ENCODE measurements around the gene TSEN34.
"Not testable (repeated sequence)": the region's sequence is repeated elsewhere in the genome, so short reads cannot be mapped to it uniquely, and the experiment has no call there.

The TSEN34 gene

GRCh38 chr19:54188215-54188871 lies 2.8 kb upstream of the TSEN34 start:
- DNase-seq (ENCODE audit: low read depth) = no peak

- no peak for DNase-seq (ENCODE audit: low read depth)
Measured at GRCh38 chr19:54189145-54189734, 1.9 kb upstream of the TSEN34 start, which contains the start of gene MBOAT7. TSS of gene MBOAT7 (minus strand) at chr19:54189580. CDS start at chr19:54188508, 1,072 bp downstream.

GRCh38 chr19:54189735-54190502 lies 1.2 kb upstream of the TSEN34 start:
- peak; percentile 100 for DNase-seq (ENCODE audit: low read depth)

GRCh38 chr19:54190503-54191010 lies 551 bp upstream of the TSEN34 start:
- peak; percentile 100 for DNase-seq (ENCODE audit: low read depth)

GRCh38 chr19:54191811-54192453 lies 824 bp downstream of the TSEN34 start:
- DNase-seq (ENCODE audit: low read depth) = no peak

- DNase-seq (ENCODE audit: low read depth) = no peak
Measured at GRCh38 chr19:54193011-54193410, 1.9 kb downstream of the TSEN34 start.

GRCh38 chr19:54194463-54194862 lies 3.4 kb downstream of the TSEN34 start:
- not testable (repeated sequence) for DNase-seq (ENCODE audit: low read depth)

GRCh38 chr19:54196536-54196935 lies 5.4 kb downstream of the TSEN34 start:
- no peak for DNase-seq (ENCODE audit: low read depth)

GRCh38 chr19:54197121-54197520 lies 6.0 kb downstream of the TSEN34 start:
- DNase-seq (ENCODE audit: low read depth) = no peak

GRCh38 chr19:54199401-54199800 lies 8.3 kb downstream of the TSEN34 start:
- DNase-seq (ENCODE audit: low read depth) = no peak

- DNase-seq (ENCODE audit: low read depth) = no peak
Measured at GRCh38 chr19:54201172-54201701, 10.1 kb downstream of the TSEN34 start.

GRCh38 chr19:54201980-54202379 lies 10.9 kb downstream of the TSEN34 start:
- DNase-seq (ENCODE audit: low read depth) = no peak

GRCh38 chr19:54203151-54203611 lies 12.1 kb downstream of the TSEN34 start:
- DNase-seq (ENCODE audit: low read depth) = no peak

GRCh38 chr19:54204767-54205468 lies 13.8 kb downstream of the TSEN34 start:
- DNase-seq (ENCODE audit: low read depth) = no peak

- no peak for DNase-seq (ENCODE audit: low read depth)
Measured at GRCh38 chr19:54206030-54206830, 15.1 kb downstream of the TSEN34 start.

- no peak for DNase-seq (ENCODE audit: low read depth)
Measured at GRCh38 chr19:54206831-54207177, 15.7 kb downstream of the TSEN34 start.

GRCh38 chr19:54207193-54207592 lies 16.1 kb downstream of the TSEN34 start:
- not testable (repeated sequence) for DNase-seq (ENCODE audit: low read depth)

GRCh38 chr19:54207676-54207982 lies 16.5 kb downstream of the TSEN34 start:
- DNase-seq (ENCODE audit: low read depth) = no peak

- peak; percentile 85 for DNase-seq (ENCODE audit: low read depth)
Measured at GRCh38 chr19:54207983-54208783, 17.1 kb downstream of the TSEN34 start.

- DNase-seq (ENCODE audit: low read depth) = no peak
Measured at GRCh38 chr19:54208784-54209057, 17.6 kb downstream of the TSEN34 start.

All from fibroblast of the conjunctiva (primary cell).